DND-41 (cell line): ENCODE measurements around the gene TYSND1.

Experiments
- ATAC-seq: fragments of 200-7000 bp; cut with Tn5 transposase; 3 replicates; pipeline ENCODE4 v1.9.1; 2021; ENCODE audit warnings: low read depth; ENCODE audit not compliant: insufficient read depth
- DNase-seq: peaks from one replicate; pipeline ENCODE4 v3.0.0-alpha.2; 2020
- H2AFZ ChIP-seq: 2 replicates; pipeline ENCODE4 v1.6.0; 2012; ENCODE audit warnings: low read depth, low read length
- H3K27ac ChIP-seq: 2 replicates; pipeline ENCODE4 v1.5.1; 2012; ENCODE audit warnings: low read length, inconsistent platforms
- H3K27me3 ChIP-seq: fragments of 200-600 bp; sonication (generic); 2 replicates; pipeline ENCODE4 v1.6.0; 2012; ENCODE audit warnings: low read length, mild to moderate bottlenecking, inconsistent platforms; ENCODE audit not compliant: insufficient read depth, poor library complexity
- H3K36me3 ChIP-seq: 2 replicates; pipeline ENCODE4 v1.5.1; 2012; ENCODE audit warnings: low read length, inconsistent platforms; ENCODE audit not compliant: insufficient read depth
- H3K4me1 ChIP-seq: 2 replicates; pipeline ENCODE4 v1.5.1; 2012; ENCODE audit warnings: mild to moderate bottlenecking, low read length; ENCODE audit not compliant: insufficient read depth
- H3K4me2 ChIP-seq: 2 replicates; pipeline ENCODE4 v1.6.0; 2012; ENCODE audit warnings: mild to moderate bottlenecking, moderate library complexity, low read length, inconsistent platforms; ENCODE audit not compliant: insufficient read depth
- H3K4me3 ChIP-seq, 2 experiments: fragments of 200-600 bp in 1 of 2; shearing (Covaris generic) in 1 of 2; 2 replicates each; pipeline ENCODE4 v1.5.1; 2012 to 2016; ENCODE audit warnings: inconsistent platforms in 2 of 2, low read length in 2 of 2, mild to moderate bottlenecking in 2 of 2, low read depth in 1 of 2, moderate library complexity in 1 of 2
- H3K79me2 ChIP-seq: 2 replicates; pipeline ENCODE4 v1.6.0; 2012; ENCODE audit warnings: low read length, inconsistent platforms; ENCODE audit not compliant: insufficient read depth
- H3K9ac ChIP-seq: 2 replicates; pipeline ENCODE4 v1.6.0; 2012; ENCODE audit warnings: low read depth, mild to moderate bottlenecking, inconsistent platforms, low read length, moderate library complexity
- H3K9me3 ChIP-seq: 2 replicates; pipeline ENCODE4 v1.5.1; 2012; ENCODE audit warnings: low read length, moderate library complexity, mild to moderate bottlenecking, inconsistent platforms; ENCODE audit not compliant: insufficient read depth, severe bottlenecking
- H4K20me1 ChIP-seq: 2 replicates; pipeline ENCODE4 v1.6.0; 2012; ENCODE audit warnings: low read length; ENCODE audit not compliant: insufficient read depth
- EZH2 ChIP-seq: IDR thresholded peaks from 3 replicates; pipeline ENCODE4 v1.6.1; 2012; ENCODE audit warnings: borderline replicate concordance, low read depth, mild to moderate bottlenecking, moderate library complexity, low read length, inconsistent platforms; ENCODE audit not compliant: severe bottlenecking
- TF ChIP-seq, protein P1 (sequence below): IDR thresholded peaks from 2 replicates; pipeline ENCODE4 v1.5.1; 2012; ENCODE audit warnings: borderline replicate concordance, low read length, moderate library complexity, mild to moderate bottlenecking; ENCODE audit not compliant: poor library complexity, severe bottlenecking; ENCODE audit errors: extremely low read depth

Gene TYSND1

DNA sequence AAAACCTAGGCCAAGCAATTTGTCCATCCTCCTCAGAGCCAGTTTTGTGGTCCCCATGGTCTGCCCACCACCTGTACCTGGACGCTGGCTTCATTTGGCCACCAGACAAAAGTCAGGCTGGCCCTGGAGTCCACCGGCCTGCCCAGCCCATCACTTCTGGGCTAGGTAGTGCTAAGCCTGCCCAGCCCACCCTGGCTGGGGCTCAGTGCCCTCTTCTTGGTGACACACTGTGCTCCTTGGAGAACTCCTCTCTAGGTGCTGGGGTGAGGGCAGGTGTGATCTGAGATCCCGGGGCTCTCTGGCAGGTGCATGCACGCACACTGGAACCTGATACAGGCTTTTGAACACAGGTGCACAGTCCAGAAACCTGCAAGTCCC lies 15.0 kb downstream of the TYSND1 start:
- DNase-seq, result no peak
- Histone ChIP-seq H3K4me1 (no peaks in the 10 kb centered on the region), H2AFZ (no peak overlapping the region), H3K79me2 (no peaks in the 10 kb centered on the region), H3K9me3 (no peaks in the 10 kb centered on the region), H3K4me2 (no peak overlapping the region), H4K20me1 (no peaks in the 10 kb centered on the region), H3K36me3 (no peaks in the 10 kb centered on the region), H3K27me3 (no peaks in the 10 kb centered on the region), H3K4me3 (no peak overlapping the region), H3K27ac (no peak overlapping the region), H3K9ac (no peak overlapping the region)
- no peak for ATAC-seq
- no peak for TF ChIP-seq EZH2
- TF ChIP-seq, protein P1, sequence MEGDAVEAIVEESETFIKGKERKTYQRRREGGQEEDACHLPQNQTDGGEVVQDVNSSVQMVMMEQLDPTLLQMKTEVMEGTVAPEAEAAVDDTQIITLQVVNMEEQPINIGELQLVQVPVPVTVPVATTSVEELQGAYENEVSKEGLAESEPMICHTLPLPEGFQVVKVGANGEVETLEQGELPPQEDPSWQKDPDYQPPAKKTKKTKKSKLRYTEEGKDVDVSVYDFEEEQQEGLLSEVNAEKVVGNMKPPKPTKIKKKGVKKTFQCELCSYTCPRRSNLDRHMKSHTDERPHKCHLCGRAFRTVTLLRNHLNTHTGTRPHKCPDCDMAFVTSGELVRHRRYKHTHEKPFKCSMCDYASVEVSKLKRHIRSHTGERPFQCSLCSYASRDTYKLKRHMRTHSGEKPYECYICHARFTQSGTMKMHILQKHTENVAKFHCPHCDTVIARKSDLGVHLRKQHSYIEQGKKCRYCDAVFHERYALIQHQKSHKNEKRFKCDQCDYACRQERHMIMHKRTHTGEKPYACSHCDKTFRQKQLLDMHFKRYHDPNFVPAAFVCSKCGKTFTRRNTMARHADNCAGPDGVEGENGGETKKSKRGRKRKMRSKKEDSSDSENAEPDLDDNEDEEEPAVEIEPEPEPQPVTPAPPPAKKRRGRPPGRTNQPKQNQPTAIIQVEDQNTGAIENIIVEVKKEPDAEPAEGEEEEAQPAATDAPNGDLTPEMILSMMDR, result no peak

DNA sequence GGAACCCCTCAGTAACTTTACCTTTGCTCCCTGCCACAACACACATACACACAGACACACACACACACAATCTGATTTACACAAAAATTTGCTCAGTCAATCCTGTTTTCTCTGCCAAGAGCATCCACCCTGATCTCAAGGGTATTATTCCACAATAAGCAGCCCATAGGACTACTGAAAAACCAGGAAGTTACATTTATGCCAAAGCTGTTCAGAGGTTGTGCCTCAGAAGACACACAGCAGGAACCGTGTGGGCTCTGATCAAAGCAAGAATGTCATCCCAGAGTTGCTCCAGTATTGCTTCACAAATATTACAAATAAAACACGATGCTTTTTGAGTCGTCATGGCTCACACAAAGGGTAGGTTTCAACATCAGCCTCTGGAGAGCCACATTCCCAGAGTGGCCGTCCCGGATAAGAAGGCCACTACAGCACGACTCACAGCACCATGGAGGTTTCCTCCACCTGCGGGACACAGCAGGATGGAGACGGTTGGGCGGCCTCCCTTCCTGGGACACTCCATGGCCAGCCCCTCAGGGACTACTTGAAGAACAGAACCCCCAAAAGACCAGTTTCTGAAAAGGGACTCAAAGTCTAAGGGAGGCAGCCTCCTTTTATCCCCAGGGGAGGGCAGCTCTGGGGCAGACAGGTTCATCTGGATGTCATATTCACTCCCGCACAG lies 15.5 kb downstream of the TYSND1 start:
- Histone ChIP-seq H3K9me3 (no peaks in the 10 kb centered on the region), H3K27ac (no peak overlapping the region), H3K4me2 (no peak overlapping the region), H3K79me2 (no peaks in the 10 kb centered on the region), H2AFZ (no peak overlapping the region), H3K9ac (no peak overlapping the region), H3K4me3 (no peak overlapping the region), H4K20me1 (no peaks in the 10 kb centered on the region), H3K36me3 (no peaks in the 10 kb centered on the region), H3K4me1 (no peaks in the 10 kb centered on the region), H3K27me3 (no peaks in the 10 kb centered on the region)
- DNase-seq (no peak), ATAC-seq (no peak)
- no peak for TF ChIP-seq EZH2
- TF ChIP-seq, protein P1, result no peak

DNA sequence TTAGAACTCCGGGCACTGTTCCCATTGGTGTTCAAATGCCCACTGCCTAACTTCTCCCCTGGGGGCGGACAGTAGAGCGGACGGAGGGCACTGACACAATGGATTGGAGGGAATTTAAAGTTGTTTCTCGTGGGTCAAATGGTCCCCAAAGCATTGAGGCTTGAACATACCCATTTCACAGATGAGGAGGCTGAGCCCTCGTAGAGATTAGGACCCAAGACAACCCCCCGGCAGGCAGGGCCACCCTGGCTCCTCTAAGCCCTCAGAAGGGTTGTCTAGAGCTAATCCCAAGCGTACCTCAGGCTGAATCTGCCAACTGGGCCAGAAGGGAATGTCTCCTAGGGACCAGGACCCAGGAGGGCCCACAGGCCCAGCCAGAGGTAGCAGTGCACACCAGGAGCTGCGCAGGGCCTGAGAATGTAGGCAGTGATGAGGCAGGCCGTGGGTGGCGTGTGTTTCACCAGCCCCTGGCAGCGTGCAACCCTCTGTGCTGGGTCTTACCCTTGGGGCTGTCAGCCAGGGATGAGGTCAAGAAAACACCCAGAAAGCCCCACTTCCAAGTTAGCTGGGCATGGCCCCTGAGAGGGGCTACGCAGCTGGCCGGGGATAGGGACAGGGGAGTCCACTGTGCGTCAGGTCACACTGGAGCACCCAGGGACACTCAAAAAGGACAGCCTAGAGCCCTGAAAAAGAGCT lies 19.7 kb downstream of the TYSND1 start:
- ATAC-seq (no peak), DNase-seq (no peak)
- no peaks in the 10 kb centered on the region for H4K20me1 ChIP-seq
- H3K36me3 ChIP-seq, result no peaks in the 10 kb centered on the region
- H3K9ac ChIP-seq, result no peak overlapping the region
- no peaks in the 10 kb centered on the region for H3K79me2 ChIP-seq
- H3K4me3 ChIP-seq, result no peak overlapping the region
- no peak overlapping the region for H3K4me2 ChIP-seq
- TF ChIP-seq EZH2, result no peak
- TF ChIP-seq, protein P1, result no peak
- H3K27me3 ChIP-seq, result no peaks in the 10 kb centered on the region
- H2AFZ ChIP-seq, result no peak overlapping the region
- H3K9me3 ChIP-seq, result no peaks in the 10 kb centered on the region
- H3K4me1 ChIP-seq, result no peaks in the 10 kb centered on the region
- H3K27ac ChIP-seq, result no peak overlapping the region
